ENCODE results near the gene EIF4G2. TPM values are rescaled to one million over a fixed set of nuclear protein-coding genes. Genes with fewer than 3 reads are reported as not detected.

Gene EIF4G2
- total RNA-seq, 4 donors from 2014 or later = 339 to 452 (median 371) TPM

DNA sequence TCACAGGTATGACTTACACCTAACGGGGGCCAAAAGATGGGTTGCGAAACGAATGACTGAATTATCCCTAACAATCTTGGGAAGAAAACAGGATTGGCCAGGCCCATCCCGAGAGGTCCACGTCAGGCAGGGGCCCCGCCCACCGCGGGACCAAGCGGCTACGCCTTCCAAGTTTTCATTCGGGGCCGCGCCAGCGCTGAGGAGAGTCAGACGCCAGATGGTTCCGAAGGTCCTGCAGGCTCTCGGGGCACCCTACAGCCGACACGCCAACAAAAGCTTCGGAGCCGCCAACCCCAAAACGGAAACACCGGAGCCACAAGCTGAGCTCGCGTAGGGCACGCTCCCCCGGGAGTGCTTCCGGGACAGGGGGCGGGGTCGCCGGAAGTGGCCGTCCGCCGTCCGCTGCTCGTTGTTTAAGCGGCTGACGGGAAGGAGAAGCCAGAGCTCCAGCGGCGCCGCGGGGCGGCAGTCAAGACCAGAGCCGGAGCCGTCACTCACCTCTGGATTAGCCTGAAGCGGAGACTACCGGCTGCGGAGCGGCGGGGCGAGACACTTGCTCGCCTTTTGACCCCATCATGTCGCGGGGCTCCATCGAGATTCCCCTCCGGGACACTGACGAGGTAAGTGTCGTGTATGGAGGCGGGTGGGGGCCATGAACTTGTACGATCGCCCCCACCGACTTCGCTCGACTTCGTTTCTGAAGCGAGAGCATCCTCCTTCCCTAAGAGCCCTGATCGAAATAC, 57.7 kb downstream of the EIF4G2 start, which contains the start of gene CTR9:
CTR9 (plus strand) TSS at position 409 of the 743 bp plus-strand sequence; CDS start at position 576, 167 bp downstream.
- TF ChIP-seq POLR2A (IDR thresholded peaks at IDR 0.05) = peak; percentile 94 to 96
- peak in 4 of 6 experiments; percentile 4 to 28 (median 14) for TF ChIP-seq CTCF (IDR thresholded peaks at IDR 0.05)
- H3K27me3 ChIP-seq = no peaks in the 10 kb centered on the region

DNA sequence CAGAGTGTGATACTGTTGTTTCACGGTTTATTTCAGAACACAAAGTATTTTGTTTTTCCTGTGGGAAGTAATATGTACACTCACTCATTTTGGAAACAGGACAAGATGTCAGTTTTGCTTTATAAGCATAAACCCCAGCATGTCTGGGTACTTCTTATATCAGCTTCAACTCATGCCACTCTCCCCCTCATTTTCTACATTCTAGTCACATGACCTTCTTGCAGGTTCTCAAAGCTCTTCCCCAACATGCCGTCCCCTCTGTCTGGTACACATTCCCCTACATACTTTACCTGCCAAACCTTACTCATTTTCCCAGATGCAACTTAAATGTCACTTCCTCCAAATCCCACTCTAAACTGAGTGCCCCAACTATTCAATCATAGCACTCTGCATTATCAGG, 59.2 kb downstream of the EIF4G2 start:
- Histone ChIP-seq H3K36me3 (peaks cover 0 to 16% (median 0%) of the 10 kb centered on the region in 3 donors), H3K27ac (no peak overlapping the region), H3K27me3 (no peaks in the 10 kb centered on the region), H3K4me3 (no peak overlapping the region), H3K4me1 (peaks cover 0 to 13% (median 0%) of the 10 kb centered on the region in 4 donors), H3K9me3 (no peaks in the 10 kb centered on the region)
- no peak for TF ChIP-seq POLR2A (IDR thresholded peaks at IDR 0.05)
- TF ChIP-seq CTCF (IDR thresholded peaks at IDR 0.05) = no peak
- no peak for DNase-seq

More for the DNA sequence above, 57.7 kb downstream of the EIF4G2 start, which contains the start of gene CTR9:
- Histone ChIP-seq H3K4me3 (peak within 1 kb of the TSS; percentile 62 to 85 (median 78)), H3K4me1 (peaks cover 0 to 13% (median 0%) of the 10 kb centered on the region in 4 donors), H3K27ac (peak within 1 kb of the TSS; percentile 82 to 96 (median 88)), H3K36me3 (peaks cover 0 to 31% (median 0%) of the 10 kb centered on the region in 3 donors), H3K9me3 (no peaks in the 10 kb centered on the region)
- peak; percentile 91 to 97 (median 96) for DNase-seq

DNA sequence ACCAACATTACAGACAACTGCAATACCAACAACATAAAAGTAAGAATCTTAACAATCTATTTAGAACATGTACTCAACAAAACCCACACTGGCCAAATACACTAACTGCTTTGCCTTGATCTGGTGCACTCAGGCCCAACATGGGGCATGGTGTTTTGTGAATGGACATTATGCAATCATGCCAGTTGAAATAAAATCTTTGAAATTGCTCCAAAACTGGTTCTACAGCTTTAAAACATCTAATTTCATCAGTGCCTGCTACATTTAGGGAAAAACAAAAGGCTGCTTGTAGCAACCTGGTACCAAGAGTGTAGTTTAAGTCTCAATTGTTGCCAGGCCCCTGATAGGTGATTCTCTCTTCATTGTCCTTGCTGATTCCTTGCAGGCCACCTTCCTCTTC, 61.0 kb downstream of the EIF4G2 start:
- H3K9me3 ChIP-seq = no peaks in the 10 kb centered on the region
- no peaks in the 10 kb centered on the region for H3K27me3 ChIP-seq
- H3K4me1 ChIP-seq = peaks cover 0 to 13% (median 6%) of the 10 kb centered on the region in 4 donors
- no peak overlapping the region for H3K4me3 ChIP-seq
- no peak for TF ChIP-seq POLR2A (IDR thresholded peaks at IDR 0.05)
- TF ChIP-seq CTCF (IDR thresholded peaks at IDR 0.05) = no peak
- no peaks in the 10 kb centered on the region for H3K36me3 ChIP-seq
- DNase-seq = no peak
- H3K27ac ChIP-seq = no peak overlapping the region

Small RNAs within 50 kb of the gene (small RNA-seq; reads per million reads assigned to genes)
- gene SNORD97 = 0 reads per million in 2 donors

Other genes starting within 250 kb of the EIF4G2 start
- 10 to 100 TPM in 3 of 4 donors, 1 to 10 TPM in 1; 4.1 to 50.3 (median 21.4) TPM for gene LYVE1, start 240.3 kb downstream of the EIF4G2 start, total RNA-seq
- gene IRAG1, start 115.2 kb downstream of the EIF4G2 start, total RNA-seq = 10 to 100 TPM in 2 of 4 donors, 1 to 10 TPM in 2; 4.2 to 44.6 (median 11.8) TPM
- gene CTR9, start 57.7 kb downstream of the EIF4G2 start, total RNA-seq = 10 to 100 TPM; 15.0 to 31.0 (median 22.4) TPM
- gene ZBED5, start 49.1 kb upstream of the EIF4G2 start, total RNA-seq = 10 to 100 TPM; 23.8 to 47.0 (median 31.9) TPM

Data from Peyer's patch (tissue), 4 donors.